Measurements from ENCODE around the gene ALPG.
"Not testable (repeated sequence)": the region's sequence is repeated elsewhere in the genome, so short reads cannot be mapped to it uniquely, and the experiment has no call there.

The ALPG gene

GRCh38 chr2:232442431-232442830, 35.8 kb downstream of the ALPG start:
- DNase-seq, result not testable (repeated sequence)

GRCh38 chr2:232443047-232443446, 36.4 kb downstream of the ALPG start:
- not testable (repeated sequence) for DNase-seq

- DNase-seq, result not testable (repeated sequence)
Observed at GRCh38 chr2:232443669-232444408, 37.2 kb downstream of the ALPG start.

GRCh38 chr2:232444409-232445148, 37.9 kb downstream of the ALPG start:
- DNase-seq, result no peak

GRCh38 chr2:232445149-232445885, 38.7 kb downstream of the ALPG start:
- DNase-seq, result not testable (repeated sequence)

- not testable (repeated sequence) for DNase-seq
Observed at GRCh38 chr2:232446266-232446777, 39.7 kb downstream of the ALPG start.

GRCh38 chr2:232447091-232447620, 40.5 kb downstream of the ALPG start:
- DNase-seq, result no peak

GRCh38 chr2:232447638-232448303, 41.1 kb downstream of the ALPG start:
- DNase-seq, result no peak

- DNase-seq, result no peak
Observed at GRCh38 chr2:232448304-232448690, 41.7 kb downstream of the ALPG start.

- DNase-seq, result no peak
Observed at GRCh38 chr2:232449964-232450363, 43.3 kb downstream of the ALPG start.

- DNase-seq, result not testable (repeated sequence)
Observed at GRCh38 chr2:232451645-232452044, 45.0 kb downstream of the ALPG start.

- no peak for DNase-seq
Observed at GRCh38 chr2:232454630-232455029, 48.0 kb downstream of the ALPG start.

- DNase-seq, result no peak
Observed at GRCh38 chr2:232455426-232456255, 49.0 kb downstream of the ALPG start, which contains the start of gene ALPI. ALPI (plus strand) TSS chr2:232456153; CDS start chr2:232456200, 47 bp downstream.

- no peak for DNase-seq
Observed at GRCh38 chr2:232456296-232457120, 49.9 kb downstream of the ALPG start.

GRCh38 chr2:232457121-232458011, 50.7 kb downstream of the ALPG start:
- DNase-seq, result no peak

GRCh38 chr2:232458051-232458660, 51.5 kb downstream of the ALPG start:
- DNase-seq, result no peak

- no peak for DNase-seq
Observed at GRCh38 chr2:232458661-232459418, 52.2 kb downstream of the ALPG start.

- no peak for DNase-seq
Observed at GRCh38 chr2:232459419-232460035, 52.9 kb downstream of the ALPG start.
